ENCODE results near the gene S100A6. TPM values are rescaled to one million over a fixed set of nuclear protein-coding genes. Genes with fewer than 3 reads are reported as not detected.

The S100A6 gene
- total and polyA plus RNA-seq, 2 donors (not counting 3 experiments of a cell fraction or from before 2014, with no cell fraction given): 552 to 908 TPM

- no peak for FAIRE-seq
- no TSS peak for BruUV-seq (replicated peaks)
- no peak overlapping the region for H3K4me2 ChIP-seq (ENCODE audit: insufficient read depth, low read length)
- no peak overlapping the region for H2AFZ ChIP-seq (ENCODE audit: low read depth, low read length)
- ChIA-PET POLR2A (no interaction called here), CTCF (interaction anchor here (0.6 to 2.0 kb wide), 3 partner anchors 9 to 11 kb away, joined by 3 to 11 read pairs (median 10); partner anchors contain the start of gene S100A6)
- H3K9ac ChIP-seq (replicated peaks; ENCODE audit: extremely low read depth, insufficient read depth, low read length): no peak overlapping the region
- H3K9me1 ChIP-seq (replicated peaks; ENCODE audit: control insufficient read depth, extremely low read depth, insufficient read depth, low read length): no peaks in the 10 kb centered on the region
- no peak overlapping the region for H3K4me3 ChIP-seq (replicated peaks in 1 of 3; ENCODE audit: insufficient read depth in 1 of 3, low read depth in 1 of 3, low read length in 3 of 3)
- H3K27me3 ChIP-seq (ENCODE audit: control insufficient read depth in 2 of 2, insufficient read depth in 2 of 2, low read length in 2 of 2): no peaks in the 10 kb centered on the region
- no peaks in the 10 kb centered on the region for H3K36me3 ChIP-seq (ENCODE audit: control insufficient read depth in 2 of 2, extremely low read depth in 1 of 2, insufficient read depth in 2 of 2, low read length in 2 of 2)
- H3K9me3 ChIP-seq (replicated peaks; ENCODE audit: control insufficient read depth, insufficient read depth, low read length): no peaks in the 10 kb centered on the region
- DNase-seq (ENCODE audit: low read depth, low spot score): no peak
- no peaks in the 10 kb centered on the region for H4K20me1 ChIP-seq (replicated peaks; ENCODE audit: control insufficient read depth, extremely low read depth, insufficient read depth, low read length)
- H3K4me1 ChIP-seq (ENCODE audit: control insufficient read depth, extremely low read depth, insufficient read depth, low read length): peaks cover 10% of the 10 kb centered on the region
- no peaks in the 10 kb centered on the region for H3K79me2 ChIP-seq (ENCODE audit: control insufficient read depth, insufficient read depth, low read length)
- no peak for TF ChIP-seq MAX (IDR thresholded peaks at IDR 0.05; ENCODE audit: insufficient read depth, insufficient read length)
- no peak for TF ChIP-seq GATA2 (IDR thresholded peaks at IDR 0.05; ENCODE audit: insufficient read depth, insufficient read length, low read depth, low read length)
- TF ChIP-seq EZH2 (IDR thresholded peaks at IDR 0.05; ENCODE audit: borderline replicate concordance, low read depth, low read length, severe bottlenecking): no peak
- TF ChIP-seq CTCF (IDR thresholded peaks at IDR 0.05; ENCODE audit: extremely low read depth in 1 of 2, insufficient read depth in 1 of 2, low read depth in 1 of 2, low read length in 2 of 2): no peak
- TF ChIP-seq MYC (IDR thresholded peaks at IDR 0.05; ENCODE audit: low read depth, low read length): no peak
- no peak for TF ChIP-seq POLR2AphosphoS5 (IDR thresholded peaks at IDR 0.05; ENCODE audit: insufficient read depth, low read depth, low read length)
- no peak for TF ChIP-seq JUN (IDR thresholded peaks at IDR 0.05; ENCODE audit: borderline replicate concordance, insufficient read depth, insufficient read length, low read depth)
- TF ChIP-seq POLR2A (IDR thresholded peaks at IDR 0.05; ENCODE audit: low read depth, low read length): no peak
- TF ChIP-seq FOS (IDR thresholded peaks at IDR 0.05; ENCODE audit: borderline replicate concordance, insufficient read depth, low read length): no peak
- H3K27ac ChIP-seq (ENCODE audit: insufficient read depth, low read depth, low read length): no peak overlapping the region
- dilution Hi-C loops (cut with MboI; ENCODE audit: extremely low pct_ligation_motif_present, low sequenced_read_pairs): no loop called here
- intact Hi-C loops (cut with micrococcal nuclease): no loop called here
These were observed 7.9 kb upstream of the S100A6 start for GRCh38 chr1:153543736-153544135.
